ENCODE data around the gene KLHL8. TPM values are rescaled to one million over a fixed set of nuclear protein-coding genes. Genes with fewer than 3 reads are reported as not detected.

Gene KLHL8
- total RNA-seq, 1 donor from 2014 or later: 11.5 TPM

GRCh38 chr4:87260477-87260876, 40.1 kb upstream of the KLHL8 start:
- no peak for TF ChIP-seq CTCF (IDR thresholded peaks at IDR 0.05)
- no peak overlapping the region for H3K27ac Mint-ChIP-seq (ENCODE audit: unreplicated experiment)
- peaks cover 2% of the 10 kb centered on the region for H3K27me3 Mint-ChIP-seq (ENCODE audit: unreplicated experiment)
- no peaks in the 10 kb centered on the region for H3K36me3 Mint-ChIP-seq (ENCODE audit: unreplicated experiment)
- peaks cover 5% of the 10 kb centered on the region for H3K9me3 Mint-ChIP-seq (ENCODE audit: unreplicated experiment)
- no peaks in the 10 kb centered on the region for H3K4me1 Mint-ChIP-seq (ENCODE audit: unreplicated experiment)
- H3K4me3 Mint-ChIP-seq (ENCODE audit: unreplicated experiment): no peak overlapping the region
- no peak for DNase-seq (ENCODE audit: extremely low spot score, unreplicated experiment)

GRCh38 chr4:87258677-87259076, 38.3 kb upstream of the KLHL8 start:
- Mint-ChIP-seq H3K9me3 (ENCODE audit: unreplicated experiment) (peaks cover 7% of the 10 kb centered on the region), H3K36me3 (ENCODE audit: unreplicated experiment) (no peaks in the 10 kb centered on the region), H3K4me3 (ENCODE audit: unreplicated experiment) (no peak overlapping the region), H3K27me3 (ENCODE audit: unreplicated experiment) (peaks cover 2% of the 10 kb centered on the region), H3K27ac (ENCODE audit: unreplicated experiment) (no peak overlapping the region), H3K4me1 (ENCODE audit: unreplicated experiment) (no peaks in the 10 kb centered on the region)
- DNase-seq (ENCODE audit: extremely low spot score, unreplicated experiment): no peak
- TF ChIP-seq CTCF (IDR thresholded peaks at IDR 0.05): no peak

GRCh38 chr4:87257523-87257922, 37.1 kb upstream of the KLHL8 start:
- no peak for DNase-seq (ENCODE audit: extremely low spot score, unreplicated experiment)
- no peak overlapping the region for H3K4me3 Mint-ChIP-seq (ENCODE audit: unreplicated experiment)
- no peak for TF ChIP-seq CTCF (IDR thresholded peaks at IDR 0.05)
- H3K4me1 Mint-ChIP-seq (ENCODE audit: unreplicated experiment): no peaks in the 10 kb centered on the region
- peaks cover 2% of the 10 kb centered on the region for H3K27me3 Mint-ChIP-seq (ENCODE audit: unreplicated experiment)
- no peaks in the 10 kb centered on the region for H3K36me3 Mint-ChIP-seq (ENCODE audit: unreplicated experiment)
- no peak overlapping the region for H3K27ac Mint-ChIP-seq (ENCODE audit: unreplicated experiment)
- peaks cover 7% of the 10 kb centered on the region for H3K9me3 Mint-ChIP-seq (ENCODE audit: unreplicated experiment)

GRCh38 chr4:87255755-87256154, 35.3 kb upstream of the KLHL8 start:
- no peak for DNase-seq (ENCODE audit: extremely low spot score, unreplicated experiment)
- Mint-ChIP-seq H3K27ac (ENCODE audit: unreplicated experiment) (no peak overlapping the region), H3K4me1 (ENCODE audit: unreplicated experiment) (no peaks in the 10 kb centered on the region), H3K27me3 (ENCODE audit: unreplicated experiment) (peaks cover 2% of the 10 kb centered on the region), H3K9me3 (ENCODE audit: unreplicated experiment) (peaks cover 7% of the 10 kb centered on the region), H3K4me3 (ENCODE audit: unreplicated experiment) (no peak overlapping the region), H3K36me3 (ENCODE audit: unreplicated experiment) (no peaks in the 10 kb centered on the region)
- TF ChIP-seq CTCF (IDR thresholded peaks at IDR 0.05): no peak

GRCh38 chr4:87251106-87251505, 30.7 kb upstream of the KLHL8 start:
- Mint-ChIP-seq H3K4me1 (ENCODE audit: unreplicated experiment) (no peaks in the 10 kb centered on the region), H3K27ac (ENCODE audit: unreplicated experiment) (no peak overlapping the region), H3K27me3 (ENCODE audit: unreplicated experiment) (peaks cover 7% of the 10 kb centered on the region), H3K4me3 (ENCODE audit: unreplicated experiment) (no peak overlapping the region), H3K36me3 (ENCODE audit: unreplicated experiment) (no peaks in the 10 kb centered on the region), H3K9me3 (ENCODE audit: unreplicated experiment) (peaks cover 12% of the 10 kb centered on the region)
- no peak for DNase-seq (ENCODE audit: extremely low spot score, unreplicated experiment)
- no peak for TF ChIP-seq CTCF (IDR thresholded peaks at IDR 0.05)
